Activated CD8-positive, alpha-beta T cell treated with anti-CD3 and anti-CD28 coated beads for 36 hours (primary cell): Measurements from ENCODE around the gene ZNF354B. TPM values are rescaled to one million over a fixed set of nuclear protein-coding genes. Genes with fewer than 3 reads are reported as not detected.
A peak's percentile ranks its signal among the peaks of the same experiment; 100 is the strongest.
"Not testable (repeated sequence)": the region's sequence is repeated elsewhere in the genome, so short reads cannot be mapped to it uniquely, and the experiment has no call there.

Source experiments
- ATAC-seq: fragments of 200-7000 bp; cut with Tn5 transposase; one replicate; pipeline ENCODE4 v1.10.0; 2021; ENCODE audit warnings: mild to moderate bottlenecking, moderate library complexity
- CTCF ChIA-PET: fragments of 350-600 bp; sonication (Branson Sonifier 250); formaldehyde crosslinking; loops from one replicate; lab custom pipeline; 2021; ENCODE audit warnings: antibody characterized with exemption; lab: Charles Lee
- POLR2A ChIA-PET: fragments of 350-600 bp; sonication (Branson Sonifier 250); formaldehyde crosslinking; loops from one replicate; lab custom pipeline; 2021; ENCODE audit warnings: antibody characterized with exemption; lab: Charles Lee
- DNase-seq: peaks from one replicate; pipeline ENCODE4 v3.0.0-alpha.2; 2020
- H3K27ac Mint-ChIP-seq: one replicate; pipeline ENCODE4 v1.8.0; 2021; ENCODE audit warnings: mild to moderate bottlenecking, mixed read lengths
- H3K27me3 Mint-ChIP-seq: one replicate; pipeline ENCODE4 v1.8.0; 2021; ENCODE audit warnings: mixed read lengths
- H3K36me3 Mint-ChIP-seq: one replicate; pipeline ENCODE4 v1.8.0; 2021; ENCODE audit warnings: low read depth, mixed read lengths
- H3K4me1 Mint-ChIP-seq: one replicate; pipeline ENCODE4 v1.8.0; 2021; ENCODE audit warnings: low read depth, mixed read lengths
- H3K4me3 Mint-ChIP-seq: one replicate; pipeline ENCODE4 v1.8.0; 2021; ENCODE audit warnings: mild to moderate bottlenecking, moderate library complexity, mixed read lengths
- H3K9me3 Mint-ChIP-seq: one replicate; pipeline ENCODE4 v1.8.0; 2021; ENCODE audit warnings: mixed read lengths
- intact Hi-C: fragments of 100-400 bp; cut with micrococcal nuclease; formaldehyde crosslinking; loops from one replicate; pipeline ENCODE4 v1.10.0; 2022
- total RNA-seq, 2 experiments: library from RNA; stranded (reverse); gene quantifications; one replicate each; pipeline ENCODE4 v1.2.3, GENCODE V29; 2021
- TF ChIP-seq, protein P1 (sequence below): fragments of 200-600 bp; IDR thresholded peaks from one replicate; pipeline ENCODE4 v1.8.0; 2022; ENCODE audit warnings: antibody characterized with exemption, mild to moderate bottlenecking

Gene ZNF354B
- total RNA-seq, 2 experiments from 2014 or later: 7.1 to 8.4 TPM

DNA sequence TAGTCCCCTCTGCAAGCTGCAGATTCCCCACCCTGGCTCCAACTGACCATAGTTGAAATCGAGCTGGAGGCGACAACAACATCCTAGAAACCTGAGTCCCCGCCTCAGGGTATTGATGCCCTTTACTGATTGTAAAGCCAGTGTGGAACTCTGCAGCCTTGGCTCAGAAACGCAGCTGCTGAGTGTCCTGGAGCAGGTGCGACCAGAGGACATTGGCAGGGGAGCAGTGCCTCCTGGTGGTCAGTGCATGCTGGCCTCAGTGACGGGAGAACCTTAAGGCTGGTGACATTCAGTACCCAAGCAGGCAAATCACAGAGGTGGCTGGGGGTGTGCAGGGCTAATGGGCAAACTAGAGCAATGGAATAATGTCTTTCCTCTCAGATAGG is 20.4 kb upstream of the ZNF354B start:
- no peak overlapping the region for H3K4me3 Mint-ChIP-seq
- POLR2A ChIA-PET: interaction anchor here (0.6 kb wide), 1 partner anchor 215 kb away, joined by 3 read pairs; no protein-coding TSS in a partner anchor
- no peaks in the 10 kb centered on the region for H3K9me3 Mint-ChIP-seq
- no peak overlapping the region for H3K27ac Mint-ChIP-seq
- CTCF ChIA-PET: interaction anchor here (0.6 to 1.6 kb wide), 2 partner anchors 98 to 108 kb away, joined by 3 to 4 read pairs; partner anchors contain the start of gene ZNF354A
- H3K4me1 Mint-ChIP-seq: no peaks in the 10 kb centered on the region
- H3K27me3 Mint-ChIP-seq: no peaks in the 10 kb centered on the region
- H3K36me3 Mint-ChIP-seq: no peaks in the 10 kb centered on the region
- intact Hi-C loops: no loop called here
- TF ChIP-seq, protein P1, sequence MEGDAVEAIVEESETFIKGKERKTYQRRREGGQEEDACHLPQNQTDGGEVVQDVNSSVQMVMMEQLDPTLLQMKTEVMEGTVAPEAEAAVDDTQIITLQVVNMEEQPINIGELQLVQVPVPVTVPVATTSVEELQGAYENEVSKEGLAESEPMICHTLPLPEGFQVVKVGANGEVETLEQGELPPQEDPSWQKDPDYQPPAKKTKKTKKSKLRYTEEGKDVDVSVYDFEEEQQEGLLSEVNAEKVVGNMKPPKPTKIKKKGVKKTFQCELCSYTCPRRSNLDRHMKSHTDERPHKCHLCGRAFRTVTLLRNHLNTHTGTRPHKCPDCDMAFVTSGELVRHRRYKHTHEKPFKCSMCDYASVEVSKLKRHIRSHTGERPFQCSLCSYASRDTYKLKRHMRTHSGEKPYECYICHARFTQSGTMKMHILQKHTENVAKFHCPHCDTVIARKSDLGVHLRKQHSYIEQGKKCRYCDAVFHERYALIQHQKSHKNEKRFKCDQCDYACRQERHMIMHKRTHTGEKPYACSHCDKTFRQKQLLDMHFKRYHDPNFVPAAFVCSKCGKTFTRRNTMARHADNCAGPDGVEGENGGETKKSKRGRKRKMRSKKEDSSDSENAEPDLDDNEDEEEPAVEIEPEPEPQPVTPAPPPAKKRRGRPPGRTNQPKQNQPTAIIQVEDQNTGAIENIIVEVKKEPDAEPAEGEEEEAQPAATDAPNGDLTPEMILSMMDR: peak; percentile 67
- DNase-seq (peak; percentile 76), ATAC-seq (peak; percentile 77)

DNA sequence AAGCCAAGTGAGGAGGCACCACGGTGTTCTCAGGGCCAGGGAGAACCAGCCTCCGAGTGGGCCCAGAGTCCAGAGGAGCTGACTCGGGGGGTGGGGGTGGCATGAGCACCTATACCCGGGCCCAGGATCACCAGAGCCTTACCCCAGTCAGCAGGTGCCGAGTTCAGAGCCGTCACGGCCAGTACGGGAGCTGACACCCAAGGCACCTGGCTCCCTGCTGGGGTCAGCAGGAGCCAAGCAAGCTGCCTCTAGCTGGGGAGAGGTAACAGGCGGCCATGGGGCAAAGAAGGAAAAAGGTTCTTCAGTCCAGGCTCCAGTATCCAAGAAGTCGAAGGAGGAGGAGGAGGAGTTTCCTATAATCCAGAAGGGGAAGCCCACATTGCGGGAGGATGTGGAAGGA is 19.4 kb upstream of the ZNF354B start:
- CTCF ChIA-PET: interaction anchor here (1.1 kb wide), 1 partner anchor 110 kb away, joined by 4 read pairs; the partner anchor contains the start of gene ZNF354A
- DNase-seq, H3K36me3 Mint-ChIP-seq, H3K9me3 Mint-ChIP-seq, ATAC-seq, H3K27ac Mint-ChIP-seq, POLR2A ChIA-PET, H3K27me3 Mint-ChIP-seq, H3K4me3 Mint-ChIP-seq, intact Hi-C loops, H3K4me1 Mint-ChIP-seq: not testable (repeated sequence)

DNA sequence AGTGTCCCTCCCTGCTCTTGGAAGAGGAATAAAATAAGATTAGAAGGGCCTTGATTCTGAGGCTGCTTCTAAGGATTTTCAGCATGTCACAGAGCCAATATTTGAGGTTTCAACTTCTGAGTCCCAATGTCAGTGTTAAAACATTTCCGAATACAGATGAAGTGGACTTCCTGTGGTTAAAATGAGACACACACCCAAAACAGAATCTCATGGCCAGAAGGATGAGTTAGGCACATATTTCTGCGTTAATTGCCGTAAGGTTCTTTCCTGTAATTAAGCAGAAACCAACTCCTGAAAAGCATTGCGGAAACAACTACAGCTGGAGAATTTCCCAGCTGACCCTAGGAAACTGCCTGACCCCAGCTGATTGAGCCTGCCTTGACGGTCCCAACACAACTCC is 10.4 kb upstream of the ZNF354B start:
- no peak overlapping the region for H3K4me3 Mint-ChIP-seq
- intact Hi-C loops: no loop called here
- H3K4me1 Mint-ChIP-seq: no peaks in the 10 kb centered on the region
- no peak overlapping the region for H3K27ac Mint-ChIP-seq
- no peaks in the 10 kb centered on the region for H3K36me3 Mint-ChIP-seq
- ATAC-seq: no peak
- POLR2A ChIA-PET: interaction anchor here (0.6 kb wide), 1 partner anchor 241 kb away, joined by 3 read pairs; no protein-coding TSS in a partner anchor
- CTCF ChIA-PET: no interaction called here
- DNase-seq: no peak
- peaks cover 14% of the 10 kb centered on the region for H3K27me3 Mint-ChIP-seq
- TF ChIP-seq, protein P1: no peak
- no peaks in the 10 kb centered on the region for H3K9me3 Mint-ChIP-seq

DNA sequence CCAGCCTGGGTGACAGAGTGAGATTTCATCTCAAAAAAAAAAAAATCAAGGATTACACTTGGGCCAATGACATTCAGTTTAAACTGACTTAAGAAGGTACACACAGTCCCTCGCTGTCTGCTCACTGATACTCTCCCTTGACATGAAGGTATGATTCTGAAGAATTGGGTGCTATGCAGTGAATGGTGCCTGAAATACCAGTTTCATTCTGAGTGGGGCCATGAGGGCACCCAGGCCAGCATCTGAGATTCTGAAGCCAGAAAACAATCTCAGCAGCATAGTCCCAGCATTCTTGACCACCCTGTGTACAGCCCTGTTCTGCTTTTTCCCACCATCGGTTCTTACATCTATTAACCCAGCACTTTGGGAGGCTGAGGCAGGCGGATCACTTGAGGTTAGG is 7.8 kb upstream of the ZNF354B start:
- CTCF ChIA-PET: no interaction called here
- ATAC-seq (no peak), DNase-seq (no peak)
- intact Hi-C loops: no loop called here
- Mint-ChIP-seq H3K9me3 (no peaks in the 10 kb centered on the region), H3K27me3 (peaks cover 14% of the 10 kb centered on the region), H3K36me3 (no peaks in the 10 kb centered on the region), H3K27ac (no peak overlapping the region), H3K4me1 (no peaks in the 10 kb centered on the region), H3K4me3 (no peak overlapping the region)
- POLR2A ChIA-PET: no interaction called here
- TF ChIP-seq, protein P1: no peak

DNA sequence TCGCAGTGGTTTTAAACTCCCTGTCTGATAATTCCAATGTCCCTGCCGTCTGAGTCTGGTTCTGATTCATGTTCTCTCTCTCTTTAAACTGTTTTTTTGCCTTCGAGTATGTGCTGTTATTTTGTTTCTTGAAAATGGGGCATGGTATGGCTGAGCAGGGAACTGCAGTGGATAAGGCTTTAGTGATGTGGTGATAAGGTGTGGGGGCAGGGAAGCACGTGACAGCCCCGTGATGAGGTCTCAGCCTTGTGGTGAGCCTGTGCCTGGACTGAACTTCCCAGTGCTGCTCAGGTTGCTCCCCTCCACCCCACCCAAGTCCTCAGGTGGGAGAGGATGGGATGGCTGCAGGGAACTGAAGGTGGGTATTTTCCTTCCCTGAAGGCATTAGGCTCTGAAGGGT is 5.5 kb upstream of the ZNF354B start:
- Mint-ChIP-seq H3K4me3 (no peak overlapping the region), H3K27me3 (peaks cover 8% of the 10 kb centered on the region), H3K27ac (no peak overlapping the region), H3K4me1 (peaks cover 5% of the 10 kb centered on the region), H3K9me3 (no peaks in the 10 kb centered on the region), H3K36me3 (no peaks in the 10 kb centered on the region)
- intact Hi-C loops: no loop called here
- DNase-seq (no peak), ATAC-seq (no peak)
- CTCF ChIA-PET: no interaction called here
- TF ChIP-seq, protein P1: no peak
- POLR2A ChIA-PET: no interaction called here

DNA sequence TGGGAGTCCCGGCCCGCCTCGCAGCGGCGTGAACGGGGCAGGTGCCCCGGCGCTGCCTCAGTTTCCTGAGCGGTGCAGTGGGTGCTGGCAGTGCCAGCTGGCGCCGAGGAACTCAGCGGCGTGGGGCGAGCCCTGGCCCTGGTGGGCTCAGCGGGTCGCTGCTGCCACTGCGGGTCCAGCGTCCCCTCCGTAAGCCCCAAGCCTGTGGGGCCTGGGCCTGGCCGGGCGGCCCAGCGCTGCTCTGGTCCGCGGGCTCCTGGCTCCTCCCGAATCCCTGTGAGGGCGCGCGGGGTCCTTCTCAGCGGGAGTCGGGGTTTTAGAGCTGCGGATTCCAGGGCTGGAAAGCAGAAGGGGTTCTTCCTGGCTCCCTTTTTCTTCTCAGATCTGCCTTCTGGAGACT is 862 bp downstream of the ZNF354B start:
- H3K27me3 Mint-ChIP-seq, H3K9me3 Mint-ChIP-seq, CTCF ChIA-PET, intact Hi-C loops, H3K27ac Mint-ChIP-seq, DNase-seq, POLR2A ChIA-PET, ATAC-seq: not testable (repeated sequence)
- Mint-ChIP-seq H3K4me1 (peaks cover 29% of the 10 kb centered on the region), H3K4me3 (peak overlapping the region; percentile 85), H3K36me3 (peaks cover 27% of the 10 kb centered on the region)
